Neuronal stem cell (in vitro differentiated cells): ENCODE data around the gene PPP6C.

Experiments
- DNase-seq: peaks from one replicate; pipeline ENCODE4 v3.0.0-alpha.2; 2013; ENCODE audit warnings: low spot score
- H2AFZ ChIP-seq: one replicate; pipeline ENCODE4 v1.6.1; 2013; ENCODE audit warnings: mild to moderate bottlenecking, low read length, inconsistent platforms
- H2AK5ac ChIP-seq: 2 replicates; pipeline ENCODE4 v1.6.1; 2013; ENCODE audit warnings: low read depth, mild to moderate bottlenecking, inconsistent platforms, low read length, moderate library complexity, mixed read lengths
- H2BK120ac ChIP-seq: 2 replicates; pipeline ENCODE4 v1.6.1; 2013; ENCODE audit warnings: low read depth, mild to moderate bottlenecking, inconsistent platforms, low read length, moderate library complexity, mixed read lengths
- H2BK12ac ChIP-seq: one replicate; pipeline ENCODE4 v1.6.1; 2013; ENCODE audit warnings: low read length, inconsistent platforms
- H2BK15ac ChIP-seq: 2 replicates; pipeline ENCODE4 v1.6.1; 2013; ENCODE audit warnings: mild to moderate bottlenecking, low read length, inconsistent platforms, mixed read lengths
- H2BK5ac ChIP-seq: one replicate; pipeline ENCODE4 v1.6.1; 2013; ENCODE audit warnings: inconsistent platforms, mild to moderate bottlenecking, low read length, moderate library complexity
- H3K14ac ChIP-seq: one replicate; pipeline ENCODE4 v1.6.1; 2013; ENCODE audit warnings: low read length, inconsistent platforms
- H3K18ac ChIP-seq: 2 replicates; pipeline ENCODE4 v1.6.1; 2013; ENCODE audit warnings: low read length, inconsistent platforms
- H3K23ac ChIP-seq: 2 replicates; pipeline ENCODE4 v1.6.1; 2013; ENCODE audit warnings: low read depth, mild to moderate bottlenecking, mixed read lengths, low read length, inconsistent platforms; ENCODE audit not compliant: poor library complexity
- H3K27ac ChIP-seq: replicated peaks from 3 replicates; pipeline ENCODE4 v1.5.1; 2013; ENCODE audit warnings: low read length, inconsistent platforms
- H3K27me3 ChIP-seq, 3 experiments: 2 replicates each; pipeline ENCODE4 v1.6.1; 2013; ENCODE audit warnings: low read length in 3 of 3, mild to moderate bottlenecking in 2 of 3, inconsistent platforms in 1 of 3, low read depth in 1 of 3, mixed read lengths in 1 of 3, moderate library complexity in 1 of 3; ENCODE audit not compliant: control insufficient read depth in 3 of 3, insufficient read depth in 3 of 3
- H3K36me3 ChIP-seq, 2 donors: replicated peaks in 1 of 2; 2 replicates each; pipeline ENCODE4 v1.6.1; 2013; ENCODE audit warnings: low read length in 2 of 2; ENCODE audit not compliant: control insufficient read depth in 2 of 2, insufficient read depth in 2 of 2
- H3K4ac ChIP-seq: 2 replicates; pipeline ENCODE4 v1.6.1; 2013; ENCODE audit warnings: inconsistent platforms, mild to moderate bottlenecking, low read length, moderate library complexity
- H3K4me1 ChIP-seq, 2 donors: 1 replicate in 1 of 2; 2 replicates in 1 of 2; pipeline ENCODE4 v1.6.1; 2013; ENCODE audit warnings: low read length in 2 of 2, low read depth in 1 of 2; ENCODE audit not compliant: control insufficient read depth in 2 of 2, insufficient read depth in 1 of 2
- H3K4me2 ChIP-seq: one replicate; pipeline ENCODE4 v1.6.1; 2013; ENCODE audit warnings: mild to moderate bottlenecking, low read length, inconsistent platforms; ENCODE audit not compliant: insufficient read depth, poor library complexity, severe bottlenecking
- H3K4me3 ChIP-seq, 2 donors: 2 replicates each; pipeline ENCODE4 v1.5.1; 2013; ENCODE audit warnings: low read length in 2 of 2, mild to moderate bottlenecking in 2 of 2, inconsistent platforms in 1 of 2, moderate library complexity in 1 of 2
- H3K79me1 ChIP-seq: one replicate; pipeline ENCODE4 v1.6.1; 2013; ENCODE audit warnings: low read depth, mild to moderate bottlenecking, inconsistent platforms, low read length, moderate library complexity
- H3K9ac ChIP-seq: one replicate; pipeline ENCODE4 v1.6.1; 2013; ENCODE audit warnings: mild to moderate bottlenecking, low read depth, low read length, inconsistent platforms; ENCODE audit not compliant: poor library complexity
- H3K9me3 ChIP-seq, 2 donors: replicated peaks in 1 of 2; 2 replicates each; pipeline versions ENCODE3 to v1.6.1; 2013; ENCODE audit warnings: low read length in 2 of 2, mild to moderate bottlenecking in 2 of 2, inconsistent platforms in 1 of 2, low read depth in 1 of 2, mixed read lengths in 1 of 2, moderate library complexity in 1 of 2; ENCODE audit not compliant: control insufficient read depth in 2 of 2, insufficient read depth in 1 of 2
- H4K8ac ChIP-seq: one replicate; pipeline ENCODE4 v1.6.1; 2013; ENCODE audit warnings: low read depth, mild to moderate bottlenecking, inconsistent platforms, low read length, moderate library complexity
- H4K91ac ChIP-seq: one replicate; pipeline ENCODE4 v1.6.1; 2013; ENCODE audit warnings: low read length, low read depth, mild to moderate bottlenecking, inconsistent platforms; ENCODE audit not compliant: poor library complexity
- WGBS, 2 donors: extraction: QIAGEN DNeasy Blood & Tissue Kit; methylation state at CpG; one replicate each; pipeline ENCODE4 v1.1.7; 2013; ENCODE audit warnings: missing lambda C conversion rate in 2 of 2, mixed read lengths in 1 of 2; ENCODE audit not compliant: insufficient read length in 2 of 2, insufficient replicate concordance in 1 of 2; ENCODE audit errors: extremely low coverage in 2 of 2; 5-methylcytosine and 5-hydroxymethylcytosine counted together

PPP6C gene

GRCh38 chr9:125156551-125156950 is 33.1 kb downstream of the PPP6C start:
- Histone ChIP-seq H4K91ac (no peak overlapping the region), H3K23ac (no peak overlapping the region), H3K9me3 (no peaks in the 10 kb centered on the region), H3K4ac (no peak overlapping the region), H2BK12ac (no peak overlapping the region), H3K79me1 (no peaks in the 10 kb centered on the region), H3K36me3 (peaks cover 7 to 61% of the 10 kb centered on the region in 2 donors), H2AFZ (no peak overlapping the region), H3K9ac (no peak overlapping the region), H3K18ac (no peak overlapping the region), H2BK15ac (no peak overlapping the region), H2BK120ac (no peak overlapping the region), H2AK5ac (no peak overlapping the region), H3K27ac (no peak overlapping the region), H3K14ac (no peak overlapping the region), H2BK5ac (no peak overlapping the region), H3K4me2 (no peak overlapping the region), H4K8ac (no peak overlapping the region), H3K27me3 (no peaks in the 10 kb centered on the region), H3K4me3 (no peak overlapping the region), H3K4me1 (no peaks in the 10 kb centered on the region)
- no peak for DNase-seq
- WGBS, 2 donors, result no CpG with 5 or more reads among the region's 2 CpGs

- no CpG with 5 or more reads among the region's 4 CpGs for WGBS, 2 donors
- no peaks in the 10 kb centered on the region for H3K4me1 ChIP-seq
Measured at GRCh38 chr9:125153712-125154367, 35.8 kb downstream of the PPP6C start.

DNA sequence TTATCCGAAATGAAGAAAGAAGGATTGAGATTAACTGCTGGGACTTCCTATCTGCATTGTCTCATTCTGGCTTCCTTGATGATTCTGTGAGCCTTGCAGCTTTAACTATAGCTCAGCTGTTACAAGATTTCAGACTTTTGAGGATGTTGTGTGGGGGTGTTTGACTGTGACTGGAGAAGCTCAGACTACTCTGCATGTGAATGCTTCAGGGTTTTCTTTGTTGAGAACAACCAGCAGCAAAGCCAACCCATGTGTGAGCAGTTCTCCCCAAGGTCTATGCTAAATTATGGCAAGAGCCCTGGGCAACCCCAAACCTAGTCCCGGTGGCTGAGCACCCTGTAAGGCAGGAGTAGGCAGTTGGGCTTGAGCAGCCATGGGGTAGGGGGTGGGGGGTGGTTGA is 37.9 kb downstream of the PPP6C start:
- H3K9me3 ChIP-seq, result no peaks in the 10 kb centered on the region
- no peaks in the 10 kb centered on the region for H3K4me1 ChIP-seq
- H3K79me1 ChIP-seq, result no peaks in the 10 kb centered on the region
- H2BK15ac ChIP-seq, result no peak overlapping the region
- no peak overlapping the region for H2BK5ac ChIP-seq
- H2BK120ac ChIP-seq, result no peak overlapping the region
- no peak overlapping the region for H3K18ac ChIP-seq
- peaks cover 22 to 73% of the 10 kb centered on the region in 2 donors for H3K36me3 ChIP-seq
- WGBS, 2 donors, result no CpG with 5 or more reads among the region's 2 CpGs
- H3K27me3 ChIP-seq, result no peaks in the 10 kb centered on the region
- no peak overlapping the region for H3K9ac ChIP-seq
- H3K14ac ChIP-seq, result no peak overlapping the region
- no peak overlapping the region for H2AFZ ChIP-seq
- H3K23ac ChIP-seq, result no peak overlapping the region
- no peak overlapping the region for H3K4ac ChIP-seq
- H3K4me2 ChIP-seq, result no peak overlapping the region
- no peak overlapping the region for H2AK5ac ChIP-seq
- H2BK12ac ChIP-seq, result no peak overlapping the region
- H4K8ac ChIP-seq, result no peak overlapping the region
- no peak overlapping the region for H4K91ac ChIP-seq
- no peak overlapping the region for H3K4me3 ChIP-seq
- no peak for DNase-seq
- H3K27ac ChIP-seq, result no peak overlapping the region

More at GRCh38 chr9:125153712-125154367, 35.8 kb downstream of the PPP6C start:
- no peak overlapping the region for H3K4me2 ChIP-seq
- H3K4me3 ChIP-seq, result no peak overlapping the region
- H3K79me1 ChIP-seq, result no peaks in the 10 kb centered on the region
- no peak overlapping the region for H2BK12ac ChIP-seq
- H4K91ac ChIP-seq, result no peak overlapping the region
- H3K14ac ChIP-seq, result no peak overlapping the region
- no peak overlapping the region for H2BK5ac ChIP-seq
- H3K18ac ChIP-seq, result no peak overlapping the region
- no peak overlapping the region for H3K4ac ChIP-seq
- no peak for DNase-seq
- no peaks in the 10 kb centered on the region for H3K9me3 ChIP-seq
- no peak overlapping the region for H4K8ac ChIP-seq
- no peak overlapping the region for H2AK5ac ChIP-seq
- no peak overlapping the region for H2AFZ ChIP-seq
- no peak overlapping the region for H3K9ac ChIP-seq
- no peak overlapping the region for H2BK120ac ChIP-seq
- no peak overlapping the region for H3K27ac ChIP-seq
- no peaks in the 10 kb centered on the region for H3K27me3 ChIP-seq
- H3K36me3 ChIP-seq, result peaks cover 22 to 78% of the 10 kb centered on the region in 2 donors
- H2BK15ac ChIP-seq, result no peak overlapping the region
- H3K23ac ChIP-seq, result no peak overlapping the region

DNA sequence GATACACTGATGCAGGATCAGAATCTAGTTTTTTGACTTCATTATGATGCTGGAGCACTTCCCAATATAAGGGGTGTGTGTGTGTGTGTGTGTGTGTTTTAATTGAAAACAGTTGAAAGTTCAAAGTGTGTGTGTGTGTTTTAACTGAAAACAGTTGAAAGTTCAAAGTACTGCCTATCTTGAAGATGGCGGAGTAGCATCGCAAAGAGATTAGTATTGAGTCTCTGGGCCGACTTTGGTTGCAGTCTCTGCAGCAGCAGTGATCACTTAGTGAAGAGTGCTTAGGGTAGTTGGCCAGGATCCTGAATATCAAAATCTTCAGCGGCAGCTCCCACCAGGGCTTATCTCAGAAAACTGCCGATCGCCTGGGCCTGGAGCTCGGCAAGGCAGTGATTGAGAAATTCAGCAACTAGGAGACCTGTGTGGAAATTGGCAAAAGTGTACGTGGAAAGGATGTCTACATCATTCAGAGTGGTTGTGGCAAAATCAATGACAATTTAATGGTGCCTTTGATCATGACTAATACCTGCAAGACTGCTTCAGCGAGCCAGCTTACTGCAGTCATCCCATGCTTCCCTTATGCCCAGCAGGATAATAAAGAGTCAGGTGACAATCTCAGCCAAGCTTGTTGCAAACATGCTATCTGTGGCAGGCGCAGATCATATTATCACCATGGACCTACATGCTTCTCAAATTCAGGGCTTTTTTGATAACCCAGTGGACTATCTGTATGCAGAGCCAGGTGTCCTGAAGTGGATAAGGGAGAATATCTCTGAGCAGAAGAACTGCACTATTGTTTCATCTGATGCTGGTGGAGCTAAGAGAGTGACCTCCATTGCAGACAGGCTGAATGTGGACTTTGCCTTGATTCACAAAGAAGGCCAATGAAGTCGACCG is 39.0 kb downstream of the PPP6C start:
- Histone ChIP-seq H2BK12ac (no peak overlapping the region), H3K9ac (no peak overlapping the region), H3K36me3 (peaks cover 22 to 68% of the 10 kb centered on the region in 2 donors), H3K14ac (no peak overlapping the region), H3K4me3 (no peak overlapping the region), H3K4ac (no peak overlapping the region), H2BK5ac (no peak overlapping the region), H3K27me3 (no peaks in the 10 kb centered on the region), H2BK15ac (no peak overlapping the region), H3K27ac (no peak overlapping the region), H3K79me1 (no peaks in the 10 kb centered on the region), H3K18ac (no peak overlapping the region), H3K9me3 (no peaks in the 10 kb centered on the region), H4K8ac (no peak overlapping the region), H2AK5ac (no peak overlapping the region), H2BK120ac (no peak overlapping the region), H3K4me1 (no peaks in the 10 kb centered on the region), H2AFZ (no peak overlapping the region), H3K23ac (no peak overlapping the region), H3K4me2 (no peak overlapping the region), H4K91ac (no peak overlapping the region)
- no peak for DNase-seq
- WGBS, 2 donors, result no CpG with 5 or more reads among the region's 12 CpGs
